ENCODE measurements around the gene MAGEB17.

Gene MAGEB17

GRCh38 chrX:16212436-16212835, 45.2 kb downstream of the MAGEB17 start:
- DNase-seq = no peak

- DNase-seq = no peak
Measured at GRCh38 chrX:16213961-16214360, 46.7 kb downstream of the MAGEB17 start.

GRCh38 chrX:16215660-16216059, 48.4 kb downstream of the MAGEB17 start:
- no peak for DNase-seq
